ENCODE data around the gene CRACR2B. TPM values are rescaled to one million over a fixed set of nuclear protein-coding genes. Genes with fewer than 3 reads are reported as not detected.

Gene CRACR2B
- total RNA-seq, 2 experiments from 2014 or later: 0.33 TPM; not detected in 1

DNA sequence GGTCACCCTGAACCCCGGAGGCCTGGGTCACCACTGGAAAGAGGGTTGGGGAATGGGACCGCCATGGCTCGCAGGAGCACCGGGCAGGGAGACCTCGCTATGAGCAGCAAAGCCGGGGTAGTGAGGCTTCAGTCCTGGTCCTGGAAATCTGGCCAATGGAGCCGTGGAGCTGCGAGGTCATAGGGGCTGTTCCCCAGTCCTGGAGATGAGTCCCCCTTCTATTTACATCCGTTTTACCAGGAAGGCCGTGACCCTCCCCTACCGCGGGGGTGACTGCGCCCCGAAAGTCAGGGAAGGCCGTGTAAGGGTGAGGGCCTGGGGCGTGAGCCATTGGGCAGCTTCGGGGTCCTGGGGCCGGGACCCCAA, 23.1 kb upstream of the CRACR2B start:
- CTCF ChIA-PET: no interaction called here

DNA sequence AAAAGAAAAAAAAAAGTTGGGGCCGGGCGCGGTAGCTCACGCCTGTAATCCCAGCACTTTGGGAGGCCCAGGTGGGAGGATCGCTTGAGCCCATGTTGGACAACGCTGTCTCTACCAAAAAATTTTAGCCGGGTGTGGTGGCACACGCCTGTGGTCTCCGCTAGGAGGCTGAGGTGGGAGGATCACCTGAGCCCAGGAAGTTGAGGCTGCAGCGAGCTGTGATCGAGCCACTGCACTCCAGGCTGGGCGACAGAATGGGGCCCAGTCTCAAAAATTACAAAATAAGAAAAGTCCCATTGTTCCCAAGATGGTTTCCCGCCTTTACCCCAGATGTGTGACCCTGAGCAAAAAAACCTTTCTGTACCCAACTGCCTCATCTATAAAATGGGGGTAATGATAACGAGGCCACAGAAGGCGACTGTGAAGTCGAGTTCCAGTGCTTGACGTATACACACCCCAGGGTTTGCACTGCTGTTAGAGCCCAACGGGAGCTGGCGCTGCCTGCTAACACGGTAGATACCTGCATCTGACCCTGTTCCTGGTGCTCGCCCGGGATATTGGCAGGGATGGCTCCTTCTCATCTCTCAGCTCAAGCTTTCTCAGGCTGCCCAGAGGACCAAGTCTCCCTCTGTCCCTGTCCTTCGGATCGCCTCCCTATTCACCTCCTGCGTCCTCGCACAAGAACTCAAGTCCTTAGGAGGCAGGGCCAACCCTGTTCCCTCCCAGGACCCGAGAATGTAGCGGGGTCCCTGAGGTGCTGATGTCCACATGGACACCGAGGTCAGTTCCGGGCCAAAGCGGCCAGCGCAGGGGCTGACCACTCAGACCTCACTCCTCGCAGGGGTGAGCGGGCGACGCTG, 19.1 kb upstream of the CRACR2B start:
- Mint-ChIP-seq H3K36me3 (ENCODE audit: low read depth) (peaks cover 36% of the 10 kb centered on the region), H3K27ac (peak overlapping the region; percentile 99), H3K4me1 (ENCODE audit: low read depth) (peaks cover 35% of the 10 kb centered on the region), H3K4me3 (peak overlapping the region; percentile 95), H3K9me3 (no peaks in the 10 kb centered on the region), H3K27me3 (no peaks in the 10 kb centered on the region)
- POLR2A ChIA-PET: interaction anchor here (0.6 to 2.2 kb wide), 21 partner anchors 8 to 601 kb away, joined by 3 to 101 read pairs (median 4); partner anchors contain the start of genes BET1L, CD151, DEAF1 and PHRF1
- Histone ChIP-seq H3K27me3 (ENCODE audit: control insufficient read depth in 1 of 2, insufficient read depth in 2 of 2, low read length in 2 of 2) (no peaks in the 10 kb centered on the region), H3K9me3 (ENCODE audit: control insufficient read depth in 1 of 2, insufficient read depth in 1 of 2, low read length in 2 of 2) (no peaks in the 10 kb centered on the region), H3K27ac (ENCODE audit: low read depth in 1 of 2, low read length in 2 of 2) (peak overlapping the region; percentile 95 to 99), H3K4me1 (ENCODE audit: insufficient read depth, low read length) (peaks cover 50% of the 10 kb centered on the region), H3K36me3 (ENCODE audit: insufficient read depth, low read length) (peaks cover 26% of the 10 kb centered on the region), H3K4me3 (ENCODE audit: low read length) (peak overlapping the region; percentile 92)
- intact Hi-C loops (cut with DNase I, micrococcal nuclease): loop anchor here (1.0 to 10.0 kb wide), 5 partner anchors 11 to 574 kb away; partner anchors contain the start of genes GATD1 (in 1 of the 2), POLR2L (in 1 of the 2), PSMD13 (in 1 of the 2) and SIRT3 (in 1 of the 2)
- TF ChIP-seq, protein P1, sequence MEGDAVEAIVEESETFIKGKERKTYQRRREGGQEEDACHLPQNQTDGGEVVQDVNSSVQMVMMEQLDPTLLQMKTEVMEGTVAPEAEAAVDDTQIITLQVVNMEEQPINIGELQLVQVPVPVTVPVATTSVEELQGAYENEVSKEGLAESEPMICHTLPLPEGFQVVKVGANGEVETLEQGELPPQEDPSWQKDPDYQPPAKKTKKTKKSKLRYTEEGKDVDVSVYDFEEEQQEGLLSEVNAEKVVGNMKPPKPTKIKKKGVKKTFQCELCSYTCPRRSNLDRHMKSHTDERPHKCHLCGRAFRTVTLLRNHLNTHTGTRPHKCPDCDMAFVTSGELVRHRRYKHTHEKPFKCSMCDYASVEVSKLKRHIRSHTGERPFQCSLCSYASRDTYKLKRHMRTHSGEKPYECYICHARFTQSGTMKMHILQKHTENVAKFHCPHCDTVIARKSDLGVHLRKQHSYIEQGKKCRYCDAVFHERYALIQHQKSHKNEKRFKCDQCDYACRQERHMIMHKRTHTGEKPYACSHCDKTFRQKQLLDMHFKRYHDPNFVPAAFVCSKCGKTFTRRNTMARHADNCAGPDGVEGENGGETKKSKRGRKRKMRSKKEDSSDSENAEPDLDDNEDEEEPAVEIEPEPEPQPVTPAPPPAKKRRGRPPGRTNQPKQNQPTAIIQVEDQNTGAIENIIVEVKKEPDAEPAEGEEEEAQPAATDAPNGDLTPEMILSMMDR (IDR thresholded peaks at IDR 0.05): no peak
- peak in 4 of 14 experiments; percentile 29 to 76 (median 61) for DNase-seq
- ATAC-seq (ENCODE audit: poor library complexity): peak; percentile 0
- CTCF ChIA-PET: no interaction called here

More for the DNA sequence above, 23.1 kb upstream of the CRACR2B start:
- peak overlapping the region; percentile 81 for H3K4me3 Mint-ChIP-seq
- no peaks in the 10 kb centered on the region for H3K27me3 ChIP-seq (ENCODE audit: control insufficient read depth in 1 of 2, insufficient read depth in 2 of 2, low read length in 2 of 2)
- no peaks in the 10 kb centered on the region for H3K9me3 ChIP-seq (ENCODE audit: control insufficient read depth in 1 of 2, insufficient read depth in 1 of 2, low read length in 2 of 2)
- TF ChIP-seq, protein P1 (IDR thresholded peaks at IDR 0.05): no peak
- ATAC-seq (ENCODE audit: poor library complexity) (no peak), DNase-seq (no peak)
- H3K9me3 Mint-ChIP-seq: no peaks in the 10 kb centered on the region
- intact Hi-C loops (cut with DNase I, micrococcal nuclease): loop anchor here in 1 of 2 experiments (10.0 kb wide), 1 partner anchor 570 kb away; the partner anchor contains the start of genes PSMD13 and SIRT3
- peak overlapping the region; percentile 79 for H3K4me3 ChIP-seq (ENCODE audit: low read length)
- peaks cover 45% of the 10 kb centered on the region for H3K4me1 ChIP-seq (ENCODE audit: insufficient read depth, low read length)
- POLR2A ChIA-PET: interaction anchor here (0.5 to 5.6 kb wide), 6 partner anchors 15 to 298 kb away, joined by 3 to 31 read pairs (median 3); partner anchors contain the start of genes CEND1 and PNPLA2
- no peaks in the 10 kb centered on the region for H3K27me3 Mint-ChIP-seq
- peaks cover 2% of the 10 kb centered on the region for H3K36me3 Mint-ChIP-seq (ENCODE audit: low read depth)
- peaks cover 15% of the 10 kb centered on the region for H3K4me1 Mint-ChIP-seq (ENCODE audit: low read depth)
- peak overlapping the region; percentile 57 to 81 for H3K27ac ChIP-seq (ENCODE audit: low read depth in 1 of 2, low read length in 2 of 2)
- H3K27ac Mint-ChIP-seq: peak overlapping the region; percentile 47
- H3K36me3 ChIP-seq (ENCODE audit: insufficient read depth, low read length): peaks cover 27% of the 10 kb centered on the region

DNA sequence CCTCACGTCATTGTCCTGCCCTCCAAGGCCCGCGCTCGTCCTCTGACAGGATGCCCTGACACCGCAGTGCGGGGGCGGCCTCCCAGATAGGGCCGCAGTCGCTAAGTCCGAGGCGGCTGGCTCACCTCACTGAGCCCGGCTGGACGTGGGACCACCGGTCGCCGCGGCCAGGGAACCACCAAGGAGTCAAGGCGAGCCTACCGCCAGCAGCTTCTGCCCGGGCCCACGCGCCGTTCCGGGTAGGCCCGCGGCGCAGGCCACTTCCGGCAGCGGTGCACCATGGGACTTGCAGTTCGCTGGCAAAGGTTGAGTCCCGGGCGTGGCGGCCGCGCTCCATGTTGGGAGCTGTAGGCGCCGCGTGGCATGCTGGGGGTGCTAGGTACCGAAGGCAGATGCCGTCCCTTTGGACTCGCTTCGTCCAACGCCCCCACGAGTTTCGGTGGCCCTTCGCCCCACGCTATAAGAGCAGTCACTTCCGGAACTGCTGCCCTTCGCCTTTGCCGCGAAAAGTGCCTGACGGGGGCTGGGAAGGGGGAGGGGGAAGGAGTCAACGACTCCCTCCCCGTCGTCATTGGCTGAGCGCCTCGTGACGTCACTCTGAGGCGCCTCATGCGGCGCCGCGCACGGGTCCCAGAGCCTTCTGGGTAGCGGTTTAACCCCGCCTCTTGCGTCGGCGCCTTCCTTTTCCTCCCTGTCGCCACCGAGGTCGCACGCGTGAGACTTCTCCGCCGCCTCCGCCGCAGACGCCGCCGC, 18.3 kb upstream of the CRACR2B start, which contains the start of gene RPLP2:
Gene RPLP2 (plus strand): TSS at position 681 of the 753 bp plus-strand sequence. CDS start 268 bp downstream, outside the sequence.
- TF ChIP-seq, protein P1 (IDR thresholded peaks at IDR 0.05): no peak
- Histone ChIP-seq H3K4me3 (ENCODE audit: low read length) (peak within 1 kb of the TSS; percentile 92), H3K4me1 (ENCODE audit: insufficient read depth, low read length) (peaks cover 42% of the 10 kb centered on the region), H3K9me3 (ENCODE audit: control insufficient read depth in 1 of 2, insufficient read depth in 1 of 2, low read length in 2 of 2) (no peaks in the 10 kb centered on the region), H3K27me3 (ENCODE audit: control insufficient read depth in 1 of 2, insufficient read depth in 2 of 2, low read length in 2 of 2) (no peaks in the 10 kb centered on the region), H3K36me3 (ENCODE audit: insufficient read depth, low read length) (peaks cover 31% of the 10 kb centered on the region), H3K27ac (ENCODE audit: low read depth in 1 of 2, low read length in 2 of 2) (peak within 1 kb of the TSS; percentile 95 to 99)
- Mint-ChIP-seq H3K27ac (peak within 1 kb of the TSS; percentile 99), H3K27me3 (no peaks in the 10 kb centered on the region), H3K9me3 (no peaks in the 10 kb centered on the region), H3K4me1 (ENCODE audit: low read depth) (peaks cover 35% of the 10 kb centered on the region), H3K36me3 (ENCODE audit: low read depth) (peaks cover 36% of the 10 kb centered on the region), H3K4me3 (peak within 1 kb of the TSS; percentile 95)
- ChIA-PET CTCF (interaction anchor here (0.6 kb wide), 2 partner anchors 33 to 117 kb away, joined by 3 read pairs; no protein-coding TSS in a partner anchor), POLR2A (interaction anchor here (0.6 to 2.2 kb wide), 21 partner anchors 9 to 602 kb away, joined by 3 to 101 read pairs (median 4); partner anchors contain the start of genes BET1L, CD151, DEAF1 and PHRF1)
- DNase-seq: peak; percentile 93 to 99 (median 97)
- intact Hi-C loops (cut with DNase I, micrococcal nuclease): loop anchor here (1.0 to 10.0 kb wide), 5 partner anchors 10 to 575 kb away; partner anchors contain the start of genes GATD1 (in 1 of the 2), POLR2L (in 1 of the 2), PSMD13 (in 1 of the 2) and SIRT3 (in 1 of the 2)
- ATAC-seq (ENCODE audit: poor library complexity): peak; percentile 82
